Measurements from ENCODE around the gene FCSK. TPM values are rescaled to one million over a fixed set of nuclear protein-coding genes. Genes with fewer than 3 reads are reported as not detected.

FCSK gene
- total RNA-seq, 2 experiments from 2014 or later = 21.8 to 25.4 TPM

- H3K27me3 ChIP-seq (ENCODE audit: control insufficient read depth in 1 of 2, insufficient read depth in 2 of 2, low read length in 2 of 2) = no peaks in the 10 kb centered on the region
- peak overlapping the region in 1 of 2 donors; percentile 33 for H3K27ac ChIP-seq (ENCODE audit: low read depth in 1 of 2, low read length in 2 of 2)
- peaks cover 58% of the 10 kb centered on the region for H3K4me1 Mint-ChIP-seq (ENCODE audit: low read depth)
- ATAC-seq (ENCODE audit: poor library complexity) (no peak), DNase-seq (peak in 4 of 14 experiments; percentile 4 to 49 (median 26))
- peak overlapping the region; percentile 82 for H3K27ac Mint-ChIP-seq
- peak overlapping the region; percentile 81 for H3K4me3 ChIP-seq (ENCODE audit: low read length)
- ChIA-PET CTCF (interaction anchor here (1.0 to 1.1 kb wide), 2 partner anchors 21 to 28 kb away, joined by 3 read pairs; no protein-coding TSS in a partner anchor), POLR2A (interaction anchor here (0.7 to 3.5 kb wide), 12 partner anchors 12 to 91 kb away, joined by 3 to 53 read pairs (median 8); partner anchors contain the start of genes DDX19A and FCSK)
- TF ChIP-seq, protein P1, sequence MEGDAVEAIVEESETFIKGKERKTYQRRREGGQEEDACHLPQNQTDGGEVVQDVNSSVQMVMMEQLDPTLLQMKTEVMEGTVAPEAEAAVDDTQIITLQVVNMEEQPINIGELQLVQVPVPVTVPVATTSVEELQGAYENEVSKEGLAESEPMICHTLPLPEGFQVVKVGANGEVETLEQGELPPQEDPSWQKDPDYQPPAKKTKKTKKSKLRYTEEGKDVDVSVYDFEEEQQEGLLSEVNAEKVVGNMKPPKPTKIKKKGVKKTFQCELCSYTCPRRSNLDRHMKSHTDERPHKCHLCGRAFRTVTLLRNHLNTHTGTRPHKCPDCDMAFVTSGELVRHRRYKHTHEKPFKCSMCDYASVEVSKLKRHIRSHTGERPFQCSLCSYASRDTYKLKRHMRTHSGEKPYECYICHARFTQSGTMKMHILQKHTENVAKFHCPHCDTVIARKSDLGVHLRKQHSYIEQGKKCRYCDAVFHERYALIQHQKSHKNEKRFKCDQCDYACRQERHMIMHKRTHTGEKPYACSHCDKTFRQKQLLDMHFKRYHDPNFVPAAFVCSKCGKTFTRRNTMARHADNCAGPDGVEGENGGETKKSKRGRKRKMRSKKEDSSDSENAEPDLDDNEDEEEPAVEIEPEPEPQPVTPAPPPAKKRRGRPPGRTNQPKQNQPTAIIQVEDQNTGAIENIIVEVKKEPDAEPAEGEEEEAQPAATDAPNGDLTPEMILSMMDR (IDR thresholded peaks at IDR 0.05) = no peak
- no peaks in the 10 kb centered on the region for H3K27me3 Mint-ChIP-seq
- peaks cover 14% of the 10 kb centered on the region for H3K36me3 Mint-ChIP-seq (ENCODE audit: low read depth)
- intact Hi-C loops (cut with DNase I, micrococcal nuclease) = loop anchor here (2.0 to 5.0 kb wide), 5 partner anchors 17 to 364 kb away; partner anchors contain the start of genes COG4 (in 1 of the 2), FCSK (in 1 of the 2), SF3B3 (in 1 of the 2) and VAC14 (in 1 of the 2)
- H3K4me3 Mint-ChIP-seq = peak overlapping the region; percentile 92
- H3K36me3 ChIP-seq (ENCODE audit: insufficient read depth, low read length) = peaks cover 4% of the 10 kb centered on the region
- peaks cover 46% of the 10 kb centered on the region for H3K4me1 ChIP-seq (ENCODE audit: insufficient read depth, low read length)
- H3K9me3 Mint-ChIP-seq = no peaks in the 10 kb centered on the region
- H3K9me3 ChIP-seq (ENCODE audit: control insufficient read depth in 1 of 2, insufficient read depth in 1 of 2, low read length in 2 of 2) = no peaks in the 10 kb centered on the region
Observed at GRCh38 chr16:70437582-70438557, 16.5 kb upstream of the FCSK start.

GRCh38 chr16:70438585-70438968 lies 15.8 kb upstream of the FCSK start:
- H3K9me3 Mint-ChIP-seq = no peaks in the 10 kb centered on the region
- H3K4me1 Mint-ChIP-seq (ENCODE audit: low read depth) = peaks cover 51% of the 10 kb centered on the region
- H3K27me3 Mint-ChIP-seq = no peaks in the 10 kb centered on the region
- ChIA-PET CTCF (interaction anchor here (1.1 kb wide), 1 partner anchor 29 kb away, joined by 3 read pairs; no protein-coding TSS in a partner anchor), POLR2A (interaction anchor here (0.7 to 3.5 kb wide), 11 partner anchors 12 to 92 kb away, joined by 3 to 53 read pairs (median 8); partner anchors contain the start of genes DDX19A and FCSK)
- intact Hi-C loops (cut with DNase I, micrococcal nuclease) = loop anchor here (2.0 to 5.0 kb wide), 5 partner anchors 16 to 364 kb away; partner anchors contain the start of genes COG4 (in 1 of the 2), FCSK (in 1 of the 2), SF3B3 (in 1 of the 2) and VAC14 (in 1 of the 2)
- Histone ChIP-seq H3K4me1 (ENCODE audit: insufficient read depth, low read length) (peaks cover 39% of the 10 kb centered on the region), H3K27ac (ENCODE audit: low read depth in 1 of 2, low read length in 2 of 2) (peak overlapping the region in 1 of 2 donors; percentile 33), H3K4me3 (ENCODE audit: low read length) (peak overlapping the region; percentile 81), H3K36me3 (ENCODE audit: insufficient read depth, low read length) (peaks cover 4% of the 10 kb centered on the region), H3K9me3 (ENCODE audit: control insufficient read depth in 1 of 2, insufficient read depth in 1 of 2, low read length in 2 of 2) (no peaks in the 10 kb centered on the region), H3K27me3 (ENCODE audit: control insufficient read depth in 1 of 2, insufficient read depth in 2 of 2, low read length in 2 of 2) (no peaks in the 10 kb centered on the region)
- peaks cover 14% of the 10 kb centered on the region for H3K36me3 Mint-ChIP-seq (ENCODE audit: low read depth)
- TF ChIP-seq, protein P1 (IDR thresholded peaks at IDR 0.05) = no peak
- H3K4me3 Mint-ChIP-seq = peak overlapping the region; percentile 92
- H3K27ac Mint-ChIP-seq = peak overlapping the region; percentile 82
- ATAC-seq (ENCODE audit: poor library complexity) (no peak), DNase-seq (peak in 2 of 14 experiments; percentile 2 to 29)

Data from CD4-positive, alpha-beta T cell (primary cell).